ENCODE data around the gene PDGFA. TPM values are rescaled to one million over a fixed set of nuclear protein-coding genes. Genes with fewer than 3 reads are reported as not detected.

Gene PDGFA
- total RNA-seq, 5 donors from 2014 or later (not counting 1 experiment from before 2014, with no cell fraction given), result 0.58 to 0.85 (median 0.74) TPM; not detected in 1

- Histone ChIP-seq H3K36me3 (ENCODE audit: control insufficient read depth in 2 of 2, extremely low read depth in 1 of 2, insufficient read depth in 1 of 2, low read length in 1 of 2) (peaks cover 0 to 2% of the 10 kb centered on the region in 2 donors), H3K4me3 (ENCODE audit: control insufficient read depth in 1 of 2, extremely low read depth in 1 of 2, low read length in 1 of 2) (no peak overlapping the region), H3K27ac (ENCODE audit: low read length) (no peak overlapping the region), H3K4me1 (ENCODE audit: control insufficient read depth in 1 of 2, extremely low read depth in 1 of 2, insufficient read depth in 2 of 2, low read length in 2 of 2) (peaks cover 0 to 3% of the 10 kb centered on the region in 2 experiments), H3K9me3 (no peaks in the 10 kb centered on the region), H3K27me3 (replicated peaks in 1 of 2; ENCODE audit: control insufficient read depth in 2 of 2, extremely low read depth in 1 of 2, insufficient read depth in 2 of 2, low read length in 1 of 2) (peaks cover 0 to 4% of the 10 kb centered on the region in 2 experiments)
- ChIA-PET CTCF (no interaction called here), POLR2A (no interaction called here)
- Mint-ChIP-seq H3K9me3 (peaks cover 0 to 5% (median 3%) of the 10 kb centered on the region in 3 donors), H3K4me3 (no peak overlapping the region), H3K4me1 (no peaks in the 10 kb centered on the region), H3K36me3 (peaks cover 8% of the 10 kb centered on the region), H3K27me3 (peaks cover 0 to 3% of the 10 kb centered on the region in 2 donors), H3K27ac (no peak overlapping the region)
- WGBS (ENCODE audit: insufficient coverage), result 88% methylated on average over 12 of the region's 16 CpGs
- DNase-seq, result no peak
- ATAC-seq (replicated peaks in 1 of 4), result no peak
Observed at GRCh38 chr7:545470-545869, 25.8 kb upstream of the PDGFA start.

- peaks cover 8% of the 10 kb centered on the region for H3K36me3 Mint-ChIP-seq
- POLR2A ChIA-PET, result no interaction called here
- no peaks in the 10 kb centered on the region for H3K4me1 Mint-ChIP-seq
- WGBS (ENCODE audit: insufficient coverage), result 83% methylated on average over 9 of the region's 18 CpGs
- H3K9me3 ChIP-seq, result no peaks in the 10 kb centered on the region
- DNase-seq (no peak), ATAC-seq (replicated peaks in 1 of 4) (no peak)
- no peak overlapping the region for H3K4me3 Mint-ChIP-seq
- H3K4me1 ChIP-seq (ENCODE audit: control insufficient read depth in 1 of 2, extremely low read depth in 1 of 2, insufficient read depth in 2 of 2, low read length in 2 of 2), result peaks cover 0 to 3% of the 10 kb centered on the region in 2 experiments
- no peak overlapping the region for H3K4me3 ChIP-seq (ENCODE audit: control insufficient read depth in 1 of 2, extremely low read depth in 1 of 2, low read length in 1 of 2)
- H3K27ac Mint-ChIP-seq, result no peak overlapping the region
- H3K9me3 Mint-ChIP-seq, result peaks cover 0 to 5% (median 3%) of the 10 kb centered on the region in 3 donors
- H3K27me3 ChIP-seq (replicated peaks in 1 of 2; ENCODE audit: control insufficient read depth in 2 of 2, extremely low read depth in 1 of 2, insufficient read depth in 2 of 2, low read length in 1 of 2), result peaks cover 0 to 4% of the 10 kb centered on the region in 2 experiments
- H3K36me3 ChIP-seq (ENCODE audit: control insufficient read depth in 2 of 2, extremely low read depth in 1 of 2, insufficient read depth in 1 of 2, low read length in 1 of 2), result no peaks in the 10 kb centered on the region
- H3K27me3 Mint-ChIP-seq, result peaks cover 0 to 3% of the 10 kb centered on the region in 2 donors
- CTCF ChIA-PET, result no interaction called here
- no peak overlapping the region for H3K27ac ChIP-seq (ENCODE audit: low read length)
Observed at GRCh38 chr7:544338-545221, 24.9 kb upstream of the PDGFA start.

- H3K36me3 ChIP-seq (ENCODE audit: control insufficient read depth in 2 of 2, extremely low read depth in 1 of 2, insufficient read depth in 1 of 2, low read length in 1 of 2), result no peaks in the 10 kb centered on the region
- peaks cover 0 to 3% of the 10 kb centered on the region in 2 experiments for H3K4me1 ChIP-seq (ENCODE audit: control insufficient read depth in 1 of 2, extremely low read depth in 1 of 2, insufficient read depth in 2 of 2, low read length in 2 of 2)
- 81% methylated on average over 18 of the region's 18 CpGs for WGBS (ENCODE audit: insufficient coverage)
- no peak overlapping the region for H3K27ac ChIP-seq (ENCODE audit: low read length)
- H3K4me3 Mint-ChIP-seq, result no peak overlapping the region
- H3K9me3 Mint-ChIP-seq, result peaks cover 0 to 5% (median 3%) of the 10 kb centered on the region in 3 donors
- no peak overlapping the region for H3K4me3 ChIP-seq (ENCODE audit: control insufficient read depth in 1 of 2, extremely low read depth in 1 of 2, low read length in 1 of 2)
- peaks cover 0 to 3% of the 10 kb centered on the region in 2 donors for H3K27me3 Mint-ChIP-seq
- ATAC-seq (replicated peaks in 1 of 4) (no peak), DNase-seq (no peak)
- ChIA-PET POLR2A (no interaction called here), CTCF (no interaction called here)
- H3K36me3 Mint-ChIP-seq, result peaks cover 1% of the 10 kb centered on the region
- H3K4me1 Mint-ChIP-seq, result no peaks in the 10 kb centered on the region
- no peaks in the 10 kb centered on the region for H3K9me3 ChIP-seq
- H3K27ac Mint-ChIP-seq, result no peak overlapping the region
- peaks cover 0 to 4% of the 10 kb centered on the region in 2 experiments for H3K27me3 ChIP-seq (replicated peaks in 1 of 2; ENCODE audit: control insufficient read depth in 2 of 2, extremely low read depth in 1 of 2, insufficient read depth in 2 of 2, low read length in 1 of 2)
Observed at GRCh38 chr7:543501-544337, 24.1 kb upstream of the PDGFA start.

- Histone ChIP-seq H3K4me1 (ENCODE audit: control insufficient read depth in 1 of 2, extremely low read depth in 1 of 2, insufficient read depth in 2 of 2, low read length in 2 of 2) (peaks cover 0 to 3% of the 10 kb centered on the region in 2 experiments), H3K36me3 (ENCODE audit: control insufficient read depth in 2 of 2, extremely low read depth in 1 of 2, insufficient read depth in 1 of 2, low read length in 1 of 2) (no peaks in the 10 kb centered on the region), H3K4me3 (ENCODE audit: control insufficient read depth in 1 of 2, extremely low read depth in 1 of 2, low read length in 1 of 2) (no peak overlapping the region), H3K27me3 (replicated peaks in 1 of 2; ENCODE audit: control insufficient read depth in 2 of 2, extremely low read depth in 1 of 2, insufficient read depth in 2 of 2, low read length in 1 of 2) (peaks cover 0 to 4% of the 10 kb centered on the region in 2 experiments), H3K27ac (ENCODE audit: low read length) (no peak overlapping the region), H3K9me3 (no peaks in the 10 kb centered on the region)
- Mint-ChIP-seq H3K4me1 (no peaks in the 10 kb centered on the region), H3K9me3 (peaks cover 0 to 5% (median 3%) of the 10 kb centered on the region in 3 donors), H3K27ac (no peak overlapping the region), H3K27me3 (peaks cover 0 to 3% of the 10 kb centered on the region in 2 donors), H3K36me3 (no peaks in the 10 kb centered on the region), H3K4me3 (no peak overlapping the region)
- WGBS (ENCODE audit: insufficient coverage), result 67% methylated on average over 24 of the region's 27 CpGs
- ATAC-seq (replicated peaks in 1 of 4), result no peak
- POLR2A ChIA-PET, result no interaction called here
- no peak for DNase-seq
- CTCF ChIA-PET, result no interaction called here
Observed at GRCh38 chr7:542713-543500, 23.3 kb upstream of the PDGFA start.

- Histone ChIP-seq H3K4me1 (ENCODE audit: control insufficient read depth in 1 of 2, extremely low read depth in 1 of 2, insufficient read depth in 2 of 2, low read length in 2 of 2) (peaks cover 0 to 3% of the 10 kb centered on the region in 2 experiments), H3K36me3 (ENCODE audit: control insufficient read depth in 2 of 2, extremely low read depth in 1 of 2, insufficient read depth in 1 of 2, low read length in 1 of 2) (no peaks in the 10 kb centered on the region), H3K27ac (ENCODE audit: low read length) (no peak overlapping the region), H3K9me3 (no peaks in the 10 kb centered on the region), H3K27me3 (replicated peaks in 1 of 2; ENCODE audit: control insufficient read depth in 2 of 2, extremely low read depth in 1 of 2, insufficient read depth in 2 of 2, low read length in 1 of 2) (peaks cover 0 to 4% of the 10 kb centered on the region in 2 experiments), H3K4me3 (ENCODE audit: control insufficient read depth in 1 of 2, extremely low read depth in 1 of 2, low read length in 1 of 2) (no peak overlapping the region)
- ATAC-seq (replicated peaks in 1 of 4) (no peak), DNase-seq (no peak)
- Mint-ChIP-seq H3K36me3 (no peaks in the 10 kb centered on the region), H3K9me3 (peaks cover 0 to 5% (median 3%) of the 10 kb centered on the region in 3 donors), H3K4me1 (no peaks in the 10 kb centered on the region), H3K27ac (no peak overlapping the region), H3K27me3 (peaks cover 0 to 3% of the 10 kb centered on the region in 2 donors), H3K4me3 (no peak overlapping the region)
- CTCF ChIA-PET, result interaction anchor here in 1 of 2 donors (0.6 kb wide), 1 partner anchor 309 kb away, joined by 4 read pairs; no protein-coding TSS in a partner anchor
- 95% methylated on average over 19 of the region's 28 CpGs for WGBS (ENCODE audit: insufficient coverage)
- POLR2A ChIA-PET, result no interaction called here
Observed at GRCh38 chr7:542131-542712, 22.6 kb upstream of the PDGFA start.
